HG03039 (cell line): Measurements from ENCODE around the gene TGFB2.

Experiments
- ATAC-seq: cut with Tn5 transposase; IDR thresholded peaks from one replicate; pipeline ENCODE4 v1.9.1; 2021; ENCODE audit warnings: mild to moderate bottlenecking, moderate library complexity; ENCODE audit not compliant: unreplicated experiment

Gene TGFB2

DNA sequence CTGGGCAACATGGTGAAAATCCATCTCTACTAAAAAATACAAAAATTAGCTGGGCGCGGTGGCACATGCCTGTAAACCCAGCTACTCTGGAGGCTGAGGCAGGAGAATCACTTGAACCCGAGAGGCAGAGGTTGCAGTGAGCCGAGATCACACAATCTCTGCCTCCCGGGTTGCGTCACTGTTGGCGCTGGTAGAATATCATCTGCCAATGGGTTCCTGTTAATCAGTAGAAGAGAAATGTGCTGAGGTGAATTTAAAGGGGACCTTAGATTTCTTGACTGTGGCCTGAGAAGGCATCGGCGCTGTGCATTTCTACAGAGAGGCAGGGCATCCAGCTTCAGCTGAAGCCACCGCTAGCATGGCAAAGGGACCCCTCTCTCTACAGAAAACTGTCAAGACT, 68.0 kb downstream of the TGFB2 start:
- ATAC-seq, result no peak

- no peak for ATAC-seq
Measured at GRCh38 chr1:218414060-218414728, 69.1 kb downstream of the TGFB2 start.

GRCh38 chr1:218415726-218416125, 70.6 kb downstream of the TGFB2 start:
- ATAC-seq, result no peak

- ATAC-seq, result no peak
Measured at GRCh38 chr1:218421531-218421930, 76.4 kb downstream of the TGFB2 start.

DNA sequence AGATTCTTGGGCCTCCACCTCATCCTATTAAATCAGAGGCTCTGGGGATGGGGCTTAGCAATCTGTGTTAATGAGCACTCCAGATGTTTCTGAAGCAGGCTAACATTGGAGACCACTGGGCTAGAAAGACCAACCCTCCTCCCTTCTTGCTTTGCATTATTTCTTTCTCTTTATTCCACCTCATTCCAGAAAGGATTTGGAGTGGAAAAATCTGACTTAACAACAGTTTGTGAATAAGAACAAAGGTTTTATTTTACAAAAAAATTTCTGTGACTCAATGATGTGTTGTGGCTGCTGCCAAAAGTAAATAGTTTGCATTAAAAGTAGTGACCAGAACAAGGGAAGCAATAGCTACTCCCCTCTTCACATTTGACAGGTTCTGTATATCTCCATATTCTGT, 79.4 kb downstream of the TGFB2 start:
- no peak for ATAC-seq

- no peak for ATAC-seq
Measured at GRCh38 chr1:218425647-218426342, 80.7 kb downstream of the TGFB2 start.

DNA sequence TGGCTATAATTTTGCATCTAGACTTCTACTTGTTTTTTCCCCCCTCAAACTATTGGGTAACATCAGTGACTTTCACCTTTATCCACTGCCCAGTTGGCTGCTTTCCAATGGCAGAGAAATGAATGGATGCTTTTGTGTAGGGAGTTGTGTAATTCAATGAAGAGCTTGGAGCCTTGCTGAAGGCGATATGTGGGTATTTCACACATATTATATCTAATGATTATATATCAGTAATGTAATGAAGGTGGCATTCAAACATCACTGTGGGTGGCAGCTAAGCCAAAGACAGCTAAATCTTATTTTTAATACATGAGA, 81.2 kb downstream of the TGFB2 start:
- no peak for ATAC-seq

DNA sequence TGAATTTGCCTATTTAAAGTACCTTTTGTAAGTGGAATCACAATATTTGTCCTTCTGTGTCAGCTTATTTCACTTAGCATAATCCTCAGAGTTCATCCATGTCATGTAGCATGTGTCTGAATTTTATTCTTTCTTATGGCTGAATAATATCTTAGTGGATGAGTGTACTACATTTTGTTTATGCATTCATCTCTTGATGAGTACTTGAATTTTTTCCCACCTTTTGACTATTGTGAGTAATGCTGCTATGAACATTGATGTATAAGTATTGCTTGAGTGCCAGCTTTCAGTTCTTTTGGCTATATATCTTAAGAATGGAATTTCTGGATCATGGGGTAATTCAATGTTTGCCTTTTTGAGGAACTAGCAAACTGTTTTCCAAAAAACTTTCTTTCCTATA, 84.2 kb downstream of the TGFB2 start:
- no peak for ATAC-seq

- no peak for ATAC-seq
Measured at GRCh38 chr1:218430346-218430745, 85.2 kb downstream of the TGFB2 start.

DNA sequence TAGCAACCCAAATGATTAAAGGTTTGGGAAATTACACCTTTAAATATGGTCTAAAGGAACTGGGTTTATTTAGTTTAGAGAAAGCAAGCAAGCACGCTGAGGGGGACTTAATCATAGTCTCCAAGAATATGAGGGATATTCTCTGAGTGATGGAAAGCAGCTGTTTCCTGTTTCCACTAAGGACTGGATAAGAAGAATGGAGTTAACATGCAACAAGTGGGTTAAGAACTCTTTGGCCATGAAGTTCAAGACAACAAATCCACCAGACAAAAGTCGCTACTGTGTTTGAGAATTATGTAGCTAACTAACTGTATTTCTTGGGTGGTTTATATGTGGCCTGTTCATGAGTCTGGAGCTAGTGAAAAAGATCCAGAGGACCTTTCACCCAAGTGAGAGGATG, 85.7 kb downstream of the TGFB2 start:
- no peak for ATAC-seq

- no peak for ATAC-seq
Measured at GRCh38 chr1:218431476-218431875, 86.3 kb downstream of the TGFB2 start.

DNA sequence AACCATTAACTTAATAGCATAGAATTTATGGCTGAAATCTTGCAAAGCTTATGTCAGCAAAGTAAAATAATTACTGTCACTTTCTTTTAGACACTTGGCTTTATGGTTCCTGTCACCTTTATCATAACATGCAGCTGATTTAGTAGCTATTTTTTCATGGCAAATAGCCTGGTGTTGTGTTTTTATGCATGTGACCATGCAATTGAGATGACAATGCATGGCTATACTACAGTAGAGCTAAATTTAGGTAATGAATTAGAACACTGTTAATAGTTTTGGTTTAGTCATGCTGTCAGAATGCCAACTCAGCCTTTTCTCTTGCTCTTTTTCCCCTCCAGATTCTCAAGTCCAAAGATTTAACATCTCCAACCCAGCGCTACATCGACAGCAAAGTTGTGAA, 88.6 kb downstream of the TGFB2 start:
- ATAC-seq, result no peak

DNA sequence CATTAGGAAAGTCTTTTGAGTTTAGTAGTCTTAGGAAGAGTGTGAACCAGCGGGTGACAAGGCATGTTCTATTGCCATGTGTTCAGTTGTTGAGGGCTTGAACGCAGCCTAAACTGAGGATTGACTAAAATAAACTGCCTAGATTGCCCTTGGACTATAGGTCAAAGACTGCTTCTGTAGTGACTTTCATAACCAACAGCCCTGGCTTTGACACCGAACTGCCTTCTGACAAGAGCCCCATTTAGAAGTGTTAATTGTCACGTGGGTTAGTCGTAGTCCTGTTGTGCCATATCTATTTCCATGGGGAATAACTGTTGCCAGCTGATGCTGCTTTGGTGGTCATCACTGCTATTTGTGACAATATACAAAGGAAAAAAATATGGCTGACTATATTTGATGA, 90.4 kb downstream of the TGFB2 start:
- ATAC-seq, result no peak

- ATAC-seq, result no peak
Measured at GRCh38 chr1:218436346-218436745, 91.2 kb downstream of the TGFB2 start.

GRCh38 chr1:218436997-218437396, 91.9 kb downstream of the TGFB2 start:
- no peak for ATAC-seq

GRCh38 chr1:218439541-218440295, 94.6 kb downstream of the TGFB2 start:
- ATAC-seq, result no peak

DNA sequence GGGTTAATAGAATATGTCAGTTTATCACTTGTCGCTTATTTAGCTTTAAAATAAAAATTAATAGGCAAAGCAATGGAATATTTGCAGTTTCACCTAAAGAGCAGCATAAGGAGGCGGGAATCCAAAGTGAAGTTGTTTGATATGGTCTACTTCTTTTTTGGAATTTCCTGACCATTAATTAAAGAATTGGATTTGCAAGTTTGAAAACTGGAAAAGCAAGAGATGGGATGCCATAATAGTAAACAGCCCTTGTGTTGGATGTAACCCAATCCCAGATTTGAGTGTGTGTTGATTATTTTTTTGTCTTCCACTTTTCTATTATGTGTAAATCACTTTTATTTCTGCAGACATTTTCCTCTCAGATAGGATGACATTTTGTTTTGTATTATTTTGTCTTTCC, 98.1 kb downstream of the TGFB2 start:
- ATAC-seq, result no peak

- ATAC-seq, result no peak
Measured at GRCh38 chr1:218444173-218444572, 99.0 kb downstream of the TGFB2 start.

DNA sequence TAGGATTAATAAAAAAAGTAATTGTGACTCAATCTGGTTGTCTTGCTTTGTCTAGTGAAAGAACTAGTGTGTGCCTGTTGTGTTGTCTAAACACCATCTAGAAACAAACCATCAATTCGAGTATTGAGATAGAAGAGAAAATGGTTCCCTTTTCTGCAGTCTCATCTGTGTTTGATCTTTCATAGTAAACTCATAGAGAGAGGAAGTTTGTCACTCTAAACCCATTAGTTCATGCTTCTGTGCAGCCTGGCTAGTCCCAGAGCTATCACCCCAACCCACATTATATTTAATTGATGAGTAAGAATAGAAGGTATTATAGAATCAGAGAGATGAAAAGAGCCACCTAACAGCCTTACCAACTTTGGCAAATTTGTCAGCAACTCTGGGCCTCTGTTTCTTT, 99.5 kb downstream of the TGFB2 start:
- no peak for ATAC-seq

GRCh38 chr1:218447010-218447689, 102.0 kb downstream of the TGFB2 start:
- ATAC-seq, result no peak

- ATAC-seq, result no peak
Measured at GRCh38 chr1:218451415-218451814, 106.3 kb downstream of the TGFB2 start.
